ENCODE results near the gene DGKG. TPM values are rescaled to one million over a fixed set of nuclear protein-coding genes. Genes with fewer than 3 reads are reported as not detected.

Gene DGKG
- total RNA-seq, 4 donors from 2014 or later = 14.5 to 35.1 (median 20.3) TPM

DNA sequence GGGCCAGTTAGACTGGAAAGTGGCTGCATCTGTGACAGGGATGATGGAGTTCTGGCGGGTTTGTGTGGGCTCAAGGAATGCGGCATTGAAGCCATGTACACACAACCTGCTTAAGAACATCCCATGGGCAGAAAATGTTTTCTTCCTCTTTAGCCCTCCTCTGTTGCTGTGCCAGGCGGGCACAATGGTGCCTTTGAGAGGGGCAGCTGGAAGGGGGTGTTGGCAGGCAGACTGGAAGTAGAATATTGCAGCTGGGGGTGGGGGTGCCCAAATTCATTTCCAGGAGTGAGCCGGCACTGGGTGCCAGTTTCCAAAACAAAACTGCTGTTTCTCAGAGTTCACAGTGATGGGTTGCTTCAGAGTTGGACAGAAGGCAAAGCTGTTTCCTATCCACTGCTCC is 161.3 kb downstream of the DGKG start:
- DNase-seq = no peak
- H3K27me3 ChIP-seq = no peaks in the 10 kb centered on the region
- TF ChIP-seq POLR2A (IDR thresholded peaks at IDR 0.05) = no peak
- TF ChIP-seq, protein P1, sequence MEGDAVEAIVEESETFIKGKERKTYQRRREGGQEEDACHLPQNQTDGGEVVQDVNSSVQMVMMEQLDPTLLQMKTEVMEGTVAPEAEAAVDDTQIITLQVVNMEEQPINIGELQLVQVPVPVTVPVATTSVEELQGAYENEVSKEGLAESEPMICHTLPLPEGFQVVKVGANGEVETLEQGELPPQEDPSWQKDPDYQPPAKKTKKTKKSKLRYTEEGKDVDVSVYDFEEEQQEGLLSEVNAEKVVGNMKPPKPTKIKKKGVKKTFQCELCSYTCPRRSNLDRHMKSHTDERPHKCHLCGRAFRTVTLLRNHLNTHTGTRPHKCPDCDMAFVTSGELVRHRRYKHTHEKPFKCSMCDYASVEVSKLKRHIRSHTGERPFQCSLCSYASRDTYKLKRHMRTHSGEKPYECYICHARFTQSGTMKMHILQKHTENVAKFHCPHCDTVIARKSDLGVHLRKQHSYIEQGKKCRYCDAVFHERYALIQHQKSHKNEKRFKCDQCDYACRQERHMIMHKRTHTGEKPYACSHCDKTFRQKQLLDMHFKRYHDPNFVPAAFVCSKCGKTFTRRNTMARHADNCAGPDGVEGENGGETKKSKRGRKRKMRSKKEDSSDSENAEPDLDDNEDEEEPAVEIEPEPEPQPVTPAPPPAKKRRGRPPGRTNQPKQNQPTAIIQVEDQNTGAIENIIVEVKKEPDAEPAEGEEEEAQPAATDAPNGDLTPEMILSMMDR (IDR thresholded peaks at IDR 0.05) = no peak
- H3K4me3 ChIP-seq (replicated peaks in 1 of 3) = no peak overlapping the region
- no peaks in the 10 kb centered on the region for H3K9me3 ChIP-seq
- no peak overlapping the region for H3K27ac ChIP-seq
- WGBS, 2 donors = 91 to 95% methylated on average over 4 of the region's 4 CpGs
- intact Hi-C loops (cut with DNase I) = no loop called here
- H3K36me3 ChIP-seq = no peaks in the 10 kb centered on the region
- no peaks in the 10 kb centered on the region for H3K4me1 ChIP-seq

DNA sequence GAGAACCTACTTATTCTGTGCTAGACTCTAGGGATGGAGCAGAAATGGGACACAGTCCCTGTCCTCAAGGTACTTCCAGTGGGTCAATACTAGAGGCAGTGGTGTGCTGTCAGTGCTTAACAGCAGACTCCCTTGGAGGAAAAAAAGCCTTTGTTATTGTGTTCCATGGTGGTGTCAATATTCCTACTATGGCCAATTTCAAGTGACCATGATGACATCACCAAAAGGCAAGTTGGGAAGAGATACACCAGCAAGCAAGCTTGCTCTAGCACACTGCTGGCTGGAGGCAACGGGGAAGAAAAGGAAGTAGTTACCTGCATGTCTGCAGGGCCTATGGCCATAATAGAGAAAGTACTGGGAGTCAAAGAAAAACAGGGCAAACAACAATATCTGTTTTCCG is 163.6 kb downstream of the DGKG start:
- no peak for TF ChIP-seq POLR2A (IDR thresholded peaks at IDR 0.05)
- TF ChIP-seq, protein P1 (IDR thresholded peaks at IDR 0.05) = no peak
- Histone ChIP-seq H3K27me3 (no peaks in the 10 kb centered on the region), H3K9me3 (no peaks in the 10 kb centered on the region), H3K36me3 (no peaks in the 10 kb centered on the region), H3K4me3 (replicated peaks in 1 of 3) (no peak overlapping the region), H3K4me1 (peaks cover 8 to 11% of the 10 kb centered on the region in 2 donors), H3K27ac (no peak overlapping the region)
- intact Hi-C loops (cut with DNase I) = no loop called here
- DNase-seq = no peak
- WGBS, 2 donors = 93 to 94% methylated on average over 2 of the region's 2 CpGs

DNA sequence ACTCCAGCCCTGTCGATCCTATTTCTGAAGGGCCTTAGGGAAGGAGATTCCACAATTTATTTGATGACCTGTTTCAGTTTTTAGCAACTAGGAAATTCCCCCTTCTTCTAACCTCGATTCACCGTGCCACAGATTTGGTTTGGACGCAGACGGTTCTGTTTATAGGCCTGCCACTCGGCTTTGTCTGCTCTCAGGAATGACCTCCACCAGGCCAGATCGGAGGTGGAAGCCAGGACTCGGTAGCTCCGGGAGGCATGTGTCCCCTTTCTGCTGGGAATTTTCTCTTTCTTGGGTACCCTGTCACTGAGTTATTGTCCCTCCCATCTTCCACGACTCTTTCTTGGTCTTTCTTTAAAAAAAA is 167.6 kb downstream of the DGKG start:
- Histone ChIP-seq H3K27me3 (no peaks in the 10 kb centered on the region), H3K27ac (no peak overlapping the region), H3K4me3 (replicated peaks in 1 of 3) (peak overlapping the region in 1 of 3 donors; percentile 10), H3K36me3 (no peaks in the 10 kb centered on the region), H3K4me1 (peaks cover 8 to 13% of the 10 kb centered on the region in 2 donors), H3K9me3 (no peaks in the 10 kb centered on the region)
- intact Hi-C loops (cut with DNase I) = no loop called here
- TF ChIP-seq POLR2A (IDR thresholded peaks at IDR 0.05) = no peak
- TF ChIP-seq, protein P1 (IDR thresholded peaks at IDR 0.05) = no peak
- DNase-seq = no peak
- 20 to 30% methylated on average over 10 of the region's 10 CpGs for WGBS, 2 donors

DNA sequence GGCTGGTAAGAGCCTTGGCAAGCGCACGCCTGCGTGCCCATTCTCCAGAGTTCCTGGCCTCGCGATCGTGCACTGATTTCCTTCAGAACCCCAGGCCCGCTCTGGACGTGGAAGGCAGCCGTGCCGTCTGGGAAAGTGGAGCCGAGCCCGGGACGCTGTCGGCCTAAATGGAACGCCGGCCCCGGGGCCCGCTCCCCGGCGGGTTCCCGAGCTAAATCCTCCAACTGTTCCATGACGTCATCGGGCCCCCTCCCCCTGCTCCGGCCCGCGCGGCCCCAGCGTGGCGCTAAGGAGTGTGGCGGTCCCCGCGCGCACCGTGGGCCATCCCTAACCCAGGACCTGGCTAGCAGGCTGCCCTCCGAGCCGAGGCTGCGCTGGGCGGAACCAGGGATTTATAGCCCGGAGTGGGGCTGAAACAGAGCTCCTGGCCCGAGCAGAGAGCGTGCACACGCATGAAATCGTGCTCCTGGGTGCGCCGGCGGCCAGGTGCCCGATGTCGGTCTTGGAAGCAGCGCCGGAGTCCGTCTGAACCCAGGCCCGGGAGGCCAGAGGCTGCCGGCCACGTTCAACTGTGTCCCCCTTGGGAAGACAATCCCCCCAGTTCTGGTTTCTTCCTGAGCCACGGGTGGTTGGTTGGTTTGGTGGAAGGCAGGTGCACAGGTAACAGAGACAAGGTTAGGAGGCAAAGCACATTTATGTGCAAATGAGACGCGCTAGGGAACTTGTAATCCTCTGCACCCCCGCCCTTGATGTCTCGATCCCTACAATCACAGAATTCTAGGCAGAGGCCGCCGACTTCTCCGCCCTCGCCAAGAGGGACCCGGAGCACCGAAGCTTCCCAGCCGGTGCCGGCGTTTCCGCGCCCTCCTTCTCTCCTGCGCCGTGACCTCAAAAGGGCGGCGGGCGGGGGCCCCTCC is 168.2 kb downstream of the DGKG start:
- Histone ChIP-seq H3K4me3 (replicated peaks in 1 of 3) (peak overlapping the region in 1 of 3 donors; percentile 10), H3K9me3 (no peaks in the 10 kb centered on the region), H3K27ac (no peak overlapping the region), H3K36me3 (no peaks in the 10 kb centered on the region), H3K27me3 (no peaks in the 10 kb centered on the region), H3K4me1 (peaks cover 8 to 13% of the 10 kb centered on the region in 2 donors)
- TF ChIP-seq POLR2A (IDR thresholded peaks at IDR 0.05) = no peak
- TF ChIP-seq, protein P1 (IDR thresholded peaks at IDR 0.05) = no peak
- DNase-seq = peak; percentile 26 to 32
- intact Hi-C loops (cut with DNase I) = no loop called here
- 11 to 18% methylated on average over 31 to 46 of the region's 75 CpGs for WGBS, 2 donors

DNA sequence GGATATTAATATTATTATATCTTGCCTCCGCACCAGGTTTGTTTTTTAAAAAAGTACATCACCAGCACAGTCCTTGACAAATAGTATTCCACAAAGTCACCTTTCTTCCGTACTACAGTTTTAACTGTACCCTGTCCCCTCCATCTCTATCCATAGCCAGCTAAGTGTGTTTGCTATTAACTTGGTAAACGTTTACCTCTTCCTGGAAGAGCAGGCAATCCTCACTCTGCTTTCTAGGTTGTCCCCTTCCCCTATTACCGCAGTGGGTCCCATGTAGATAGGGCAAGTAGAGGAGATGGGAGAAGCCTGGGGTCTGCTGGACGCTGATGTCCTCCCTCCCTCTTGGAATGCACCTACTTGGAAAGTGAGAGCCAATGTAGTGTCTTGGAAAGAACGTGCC is 169.2 kb downstream of the DGKG start:
- H3K4me3 ChIP-seq (replicated peaks in 1 of 3) = no peak overlapping the region
- peaks cover 8 to 13% of the 10 kb centered on the region in 2 donors for H3K4me1 ChIP-seq
- H3K27ac ChIP-seq = no peak overlapping the region
- no peak for DNase-seq
- WGBS, 2 donors = 75 to 79% methylated on average over 6 of the region's 6 CpGs
- H3K9me3 ChIP-seq = no peaks in the 10 kb centered on the region
- no peaks in the 10 kb centered on the region for H3K36me3 ChIP-seq
- intact Hi-C loops (cut with DNase I) = no loop called here
- TF ChIP-seq, protein P1 (IDR thresholded peaks at IDR 0.05) = no peak
- no peak for TF ChIP-seq POLR2A (IDR thresholded peaks at IDR 0.05)
- no peaks in the 10 kb centered on the region for H3K27me3 ChIP-seq
